NCI-H2227 treated with DMSO at 0.1 percent for 48 hours (cell line): Measurements from ENCODE around the gene EFCAB13.
"Not testable (repeated sequence)": the region's sequence is repeated elsewhere in the genome, so short reads cannot be mapped to it uniquely, and the experiment has no call there.

Experiments used
- DNase-seq: peaks from one replicate; lab custom pipeline; 2025; lab: John Stamatoyannopoulos, UW

EFCAB13 gene

GRCh38 chr17:47425887-47426635 lies 102.3 kb downstream of the EFCAB13 start:
- DNase-seq, result not testable (repeated sequence)

- DNase-seq, result no peak
Observed at GRCh38 chr17:47427985-47428384, 104.2 kb downstream of the EFCAB13 start.

GRCh38 chr17:47432240-47432639 lies 108.5 kb downstream of the EFCAB13 start:
- not testable (repeated sequence) for DNase-seq

GRCh38 chr17:47465165-47465564 lies 141.4 kb downstream of the EFCAB13 start:
- DNase-seq, result no peak

- DNase-seq, result not testable (repeated sequence)
Observed at GRCh38 chr17:47466976-47467375, 143.2 kb downstream of the EFCAB13 start.

- no peak for DNase-seq
Observed at GRCh38 chr17:47470836-47471235, 147.1 kb downstream of the EFCAB13 start.

GRCh38 chr17:47472073-47472472 lies 148.3 kb downstream of the EFCAB13 start:
- not testable (repeated sequence) for DNase-seq
